SK-N-SH (cell line): ENCODE measurements around the gene USP28. TPM values are rescaled to one million over a fixed set of nuclear protein-coding genes. Genes with fewer than 3 reads are reported as not detected.

Experiments
- CTCF ChIA-PET: fragments of 300-600, 350-600 bp; formaldehyde crosslinking; extraction: SDS; loops from one replicate; lab custom pipeline; 2021; lab: Yijun Ruan, JAX
- POLR2A ChIA-PET: fragments of 350-600 bp; sonication (Branson Sonifier 250); formaldehyde crosslinking; extraction: SDS; loops from one replicate; lab custom pipeline; 2020; ENCODE audit warnings: antibody characterized with exemption, inconsistent platforms; lab: Yijun Ruan, JAX
- DNase-seq: peaks from one replicate; pipeline ENCODE4 v3.0.0; 2012
- H2AFZ ChIP-seq: fragments of 200-600 bp; sonication (generic); 2 replicates; pipeline ENCODE4 v1.8.1; 2016; ENCODE audit warnings: antibody characterized with exemption, mild to moderate bottlenecking, low read depth
- H3F3A ChIP-seq: fragments of 200-600 bp; sonication (generic); replicated peaks from 2 replicates; pipeline ENCODE3; 2016; ENCODE audit warnings: antibody characterized with exemption, mild to moderate bottlenecking; ENCODE audit not compliant: insufficient read depth
- H3K27ac ChIP-seq, 2 experiments: fragments of 200-500 bp in 1 of 2; fragments of 200-600 bp in 1 of 2; sonication (Bioruptor generic) in 1 of 2; sonication (generic), shearing (Covaris generic) in 1 of 2; 2 replicates each; pipeline versions ENCODE4 v1.5.1 to v1.6.1; 2014 to 2016; ENCODE audit warnings: low read depth in 2 of 2, inconsistent platforms in 1 of 2, low read length in 1 of 2, mild to moderate bottlenecking in 1 of 2, mixed read lengths in 1 of 2
- H3K27me3 ChIP-seq: fragments of 200-600 bp; sonication (generic), shearing (Covaris generic); 2 replicates; pipeline ENCODE4 v1.6.1; 2016; ENCODE audit warnings: mixed run types; ENCODE audit not compliant: insufficient read depth
- H3K36me3 ChIP-seq, 2 experiments: fragments of 200-500 bp in 1 of 2; fragments of 200-600 bp in 1 of 2; sonication (Bioruptor generic) in 1 of 2; sonication (generic) in 1 of 2; replicated peaks in 1 of 2; 2 replicates each; pipeline versions ENCODE3 to v1.5.1; 2014 to 2016; ENCODE audit warnings: low read length in 1 of 2, mild to moderate bottlenecking in 1 of 2; ENCODE audit not compliant: insufficient read depth in 2 of 2, control insufficient read depth in 1 of 2
- H3K4me1 ChIP-seq, 2 experiments: fragments of 200-500 bp in 1 of 2; fragments of 200-600 bp in 1 of 2; sonication (Bioruptor generic) in 1 of 2; sonication (generic), shearing (Covaris generic) in 1 of 2; 2 replicates each; pipeline versions ENCODE4 v1.5.1 to v1.6.1; 2014 to 2016; ENCODE audit warnings: low read depth in 1 of 2, low read length in 1 of 2, mixed run types in 1 of 2; ENCODE audit not compliant: insufficient read depth in 2 of 2, control insufficient read depth in 1 of 2
- H3K4me2 ChIP-seq: fragments of 200-600 bp; sonication (generic), shearing (Covaris generic); 2 replicates; pipeline ENCODE4 v1.6.1; 2017; ENCODE audit warnings: mixed run types
- H3K4me3 ChIP-seq, 2 experiments: fragments of 200-500 bp in 1 of 2; fragments of 200-600 bp in 1 of 2; sonication (Bioruptor generic) in 1 of 2; sonication (generic), shearing (Covaris generic) in 1 of 2; 2 replicates each; pipeline versions ENCODE4 v1.5.1 to v1.8.1; 2014 to 2016; ENCODE audit warnings: low read depth in 2 of 2, inconsistent platforms in 1 of 2, low read length in 1 of 2, mild to moderate bottlenecking in 1 of 2, mixed read lengths in 1 of 2, moderate library complexity in 1 of 2
- H3K79me2 ChIP-seq: fragments of 200-600 bp; sonication (generic); 2 replicates; pipeline ENCODE4 v1.8.1; 2017; ENCODE audit warnings: mild to moderate bottlenecking; ENCODE audit not compliant: insufficient read depth
- H3K9ac ChIP-seq: fragments of 200-600 bp; sonication (generic); 2 replicates; pipeline ENCODE4 v1.6.1; 2017; ENCODE audit warnings: mixed run types
- H3K9me2 ChIP-seq: fragments of 200-600 bp; sonication (generic); 2 replicates; pipeline ENCODE4 v1.6.1; 2017; ENCODE audit warnings: mixed run types
- H3K9me3 ChIP-seq: fragments of 200-600 bp; sonication (generic); 2 replicates; pipeline ENCODE4 v1.6.1; 2017; ENCODE audit warnings: mixed run types, mild to moderate bottlenecking, moderate library complexity
- H4K20me1 ChIP-seq: fragments of 200-600 bp; sonication (generic); 2 replicates; pipeline ENCODE4 v1.6.1; 2017; ENCODE audit warnings: mild to moderate bottlenecking, mixed run types; ENCODE audit not compliant: insufficient read depth
- CHD2 ChIP-seq: fragments of 150-350 bp; IDR thresholded peaks from 2 replicates; pipeline ENCODE4 v1.6.1; 2018; ENCODE audit warnings: low read length; ENCODE audit not compliant: partially characterized antibody
- CTCF ChIP-seq: fragments of 200-600 bp; sonication (generic); IDR thresholded peaks from 2 replicates; pipeline ENCODE4 v1.6.1; 2017; ENCODE audit warnings: antibody characterized with exemption, mild to moderate bottlenecking, moderate library complexity
- EP300 ChIP-seq, 2 experiments: IDR thresholded peaks; 2 replicates each; pipeline versions ENCODE4 v1.4.0 to v1.6.1; 2012; ENCODE audit warnings: borderline replicate concordance in 1 of 2, low read depth in 1 of 2, low read length in 1 of 2
- EZH2phosphoT487 ChIP-seq: fragments of 200-600 bp; sonication (generic); IDR thresholded peaks from 2 replicates; pipeline ENCODE4 v1.6.1; 2017; ENCODE audit warnings: low read depth, mixed run types, mild to moderate bottlenecking, antibody characterized with exemption, moderate library complexity, borderline replicate concordance
- FOSL2 ChIP-seq: IDR thresholded peaks from 2 replicates; pipeline ENCODE4 v1.4.0; 2012; ENCODE audit warnings: low read depth, mild to moderate bottlenecking, moderate library complexity, borderline replicate concordance
- FOXJ3 ChIP-seq: sonication (generic); formaldehyde crosslinking; IDR thresholded peaks from 2 replicates; pipeline ENCODE4 v1.5.1; 2020; ENCODE audit warnings: mild to moderate bottlenecking, missing genetic modification reagents
- GABPA ChIP-seq: IDR thresholded peaks from 2 replicates; pipeline ENCODE4 v1.4.0; 2012; ENCODE audit warnings: low read depth, mild to moderate bottlenecking
- GATA2 ChIP-seq: sonication (generic); formaldehyde crosslinking; IDR thresholded peaks from 2 replicates; pipeline ENCODE4 v1.5.0; 2020; ENCODE audit warnings: mild to moderate bottlenecking, missing genetic modification reagents
- JUND ChIP-seq: IDR thresholded peaks from 2 replicates; pipeline ENCODE4 v1.4.0; 2012
- MAX ChIP-seq: IDR thresholded peaks from 2 replicates; pipeline ENCODE4 v1.4.0; 2012; ENCODE audit warnings: low read depth
- MXI1 ChIP-seq: IDR thresholded peaks from 2 replicates; pipeline ENCODE4 v1.6.1; 2012; ENCODE audit warnings: mild to moderate bottlenecking, low read depth, low read length, improper control_type of control experiment
- RAD21 ChIP-seq: IDR thresholded peaks from 2 replicates; pipeline ENCODE4 v1.6.1; 2012; ENCODE audit warnings: mild to moderate bottlenecking, low read length
- RFX5 ChIP-seq: IDR thresholded peaks from 2 replicates; pipeline ENCODE4 v1.6.1; 2012; ENCODE audit warnings: mild to moderate bottlenecking, improper control_type of control experiment, low read length
- RXRA ChIP-seq: IDR thresholded peaks from 2 replicates; pipeline ENCODE4 v1.4.0; 2012; ENCODE audit warnings: low read depth, mild to moderate bottlenecking, borderline replicate concordance
- SIN3A ChIP-seq: IDR thresholded peaks from 2 replicates; pipeline ENCODE4 v1.6.1; 2012; ENCODE audit warnings: low read depth, mild to moderate bottlenecking, low read length, moderate library complexity, borderline replicate concordance
- TCF12 ChIP-seq: IDR thresholded peaks from 2 replicates; pipeline ENCODE4 v1.4.0; 2012
- TEAD4 ChIP-seq: IDR thresholded peaks from 2 replicates; pipeline ENCODE4 v1.4.0; 2012; ENCODE audit warnings: mild to moderate bottlenecking, borderline replicate concordance; ENCODE audit not compliant: insufficient read depth
- YY1 ChIP-seq: IDR thresholded peaks from 2 replicates; pipeline ENCODE4 v1.4.0; 2012; ENCODE audit warnings: low read depth, mild to moderate bottlenecking
- WGBS: methylation state at CpG from one replicate; pipeline ENCODE4 v1.1.6; 2017; ENCODE audit warnings: low lambda C conversion rate; 5-methylcytosine and 5-hydroxymethylcytosine counted together
- polyA plus RNA-seq, 3 experiments: library from polyadenylated mRNA; depleted of rRNA; stranded (reverse); fragments of >200 nt; gene quantifications; 2 replicates each; pipeline ENCODE4 v1.2.3, GENCODE V29; 2012
- TF ChIP-seq, protein P1 (sequence below): fragments of 150-350 bp; IDR thresholded peaks from 2 replicates; pipeline ENCODE4 v1.6.1; 2017; ENCODE audit warnings: antibody characterized with exemption, low read length, low read depth, borderline replicate concordance
- TF ChIP-seq, protein P2 (sequence below): IDR thresholded peaks from 2 replicates; pipeline ENCODE4 v1.4.0; 2012; ENCODE audit warnings: low read depth, borderline replicate concordance

The USP28 gene
- polyA plus RNA-seq, 1 of the 3 experiments (the other 2 are of a cell fraction) = 20.0 TPM

DNA sequence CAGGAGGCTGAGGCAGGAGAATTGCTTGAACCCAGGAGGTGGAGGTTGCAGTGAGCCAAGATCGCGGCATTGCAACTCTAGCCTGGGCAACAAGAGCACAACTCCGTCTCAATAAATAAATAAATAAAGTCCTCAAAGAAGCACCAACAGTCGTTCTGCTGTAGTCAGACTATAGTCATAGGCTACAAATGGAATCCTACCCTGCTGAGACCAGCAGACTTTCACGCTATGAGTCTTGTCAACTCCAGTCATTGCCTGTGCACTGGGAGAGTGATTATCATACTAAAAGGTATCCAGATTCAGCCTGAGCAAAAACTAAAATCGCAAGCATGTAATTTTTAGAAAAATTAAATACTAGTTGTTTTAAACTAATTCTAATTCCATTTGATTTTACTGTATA is 19.6 kb downstream of the USP28 start (continued):
- TF ChIP-seq, protein P1, sequence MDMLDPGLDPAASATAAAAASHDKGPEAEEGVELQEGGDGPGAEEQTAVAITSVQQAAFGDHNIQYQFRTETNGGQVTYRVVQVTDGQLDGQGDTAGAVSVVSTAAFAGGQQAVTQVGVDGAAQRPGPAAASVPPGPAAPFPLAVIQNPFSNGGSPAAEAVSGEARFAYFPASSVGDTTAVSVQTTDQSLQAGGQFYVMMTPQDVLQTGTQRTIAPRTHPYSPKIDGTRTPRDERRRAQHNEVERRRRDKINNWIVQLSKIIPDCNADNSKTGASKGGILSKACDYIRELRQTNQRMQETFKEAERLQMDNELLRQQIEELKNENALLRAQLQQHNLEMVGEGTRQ = no peak
- TF ChIP-seq GABPA (no peak), FOXJ3 (CRISPR knock-in tag) (no peak)

GRCh38 chr11:113850188-113850587 is 25.2 kb downstream of the USP28 start:
- Histone ChIP-seq H3K36me3 (peaks cover 18 to 23% of the 10 kb centered on the region in 2 experiments), H3K79me2 (0 out of 2 replicates have a peak, but pooled peaks cover under 1% of the 10 kb centered on the region), H3K4me1 (no peaks in the 10 kb centered on the region), H3K27ac (no peak overlapping the region), H3K9ac (no peak overlapping the region), H3K27me3 (no peaks in the 10 kb centered on the region), H3K4me3 (no peak overlapping the region)
- no peak for DNase-seq
- CTCF ChIA-PET = interaction anchor here (0.6 to 1.2 kb wide), 2 partner anchors 10 to 77 kb away, joined by 4 read pairs; partner anchors contain the start of gene ZW10
- 94% methylated on average over 5 of the region's 5 CpGs for WGBS
- no peak for TF ChIP-seq RFX5
- TF ChIP-seq CTCF = no peak
- TF ChIP-seq RAD21 = no peak
- no peak for TF ChIP-seq FOXJ3 (CRISPR knock-in tag)
- no peak for TF ChIP-seq MXI1
- TF ChIP-seq RXRA = no peak
- TF ChIP-seq, all 33 proteins: peak for 0
- POLR2A ChIA-PET = no interaction called here
- H3K9me3 ChIP-seq = no peaks in the 10 kb centered on the region
- no peak overlapping the region for H2AFZ ChIP-seq
- H3K4me2 ChIP-seq = no peak overlapping the region
- H3F3A ChIP-seq = no peaks in the 10 kb centered on the region
- no peaks in the 10 kb centered on the region for H4K20me1 ChIP-seq
- no peaks in the 10 kb centered on the region for H3K9me2 ChIP-seq

DNA sequence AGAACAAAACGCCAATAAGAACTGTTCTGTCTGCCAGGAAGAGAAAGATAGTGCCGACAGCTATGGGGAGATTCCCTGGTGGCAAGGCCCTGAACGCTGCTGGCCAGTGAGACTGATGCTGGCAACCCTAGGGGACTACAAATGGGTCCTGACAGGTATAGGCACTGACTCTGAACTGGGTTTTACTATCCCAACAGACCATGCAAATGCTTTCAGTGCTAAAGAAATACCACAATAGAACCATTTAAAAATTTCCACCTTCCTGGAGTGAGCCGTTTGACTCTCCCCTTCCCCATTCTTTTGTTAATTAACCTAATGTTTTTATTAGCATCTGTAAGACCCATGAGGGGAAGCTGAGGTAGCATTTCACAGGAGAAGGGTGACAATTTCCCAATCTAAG is 25.7 kb downstream of the USP28 start:
- Histone ChIP-seq H3K9ac (no peak overlapping the region), H3K4me2 (no peak overlapping the region), H3K27ac (no peak overlapping the region), H3K4me1 (no peaks in the 10 kb centered on the region), H3K9me2 (no peaks in the 10 kb centered on the region), H3K9me3 (no peaks in the 10 kb centered on the region), H4K20me1 (no peaks in the 10 kb centered on the region), H3K4me3 (no peak overlapping the region), H3K36me3 (peaks cover 18 to 23% of the 10 kb centered on the region in 2 experiments), H3F3A (no peaks in the 10 kb centered on the region), H2AFZ (no peak overlapping the region), H3K79me2 (no peaks in the 10 kb centered on the region), H3K27me3 (no peaks in the 10 kb centered on the region)
- WGBS = 97% methylated on average over 4 of the region's 4 CpGs
- DNase-seq = no peak
- ChIA-PET POLR2A (no interaction called here), CTCF (interaction anchor here (0.6 to 1.2 kb wide), 2 partner anchors 10 to 76 kb away, joined by 4 read pairs; partner anchors contain the start of gene ZW10)
- TF ChIP-seq SIN3A (no peak), EP300 (IDR thresholded peaks at IDR 0.05; ENCODE audit: borderline replicate concordance in 1 of 2, low read depth in 1 of 2, low read length in 1 of 2) (no peak), JUND (no peak), GABPA (no peak), RXRA (no peak), CHD2 (no peak), TEAD4 (no peak), GATA2 (CRISPR knock-in tag) (no peak), CTCF (no peak), MAX (no peak), RFX5 (no peak), EZH2phosphoT487 (no peak), YY1 (no peak), RAD21 (no peak), TCF12 (no peak), FOSL2 (no peak)
- TF ChIP-seq, protein P2, sequence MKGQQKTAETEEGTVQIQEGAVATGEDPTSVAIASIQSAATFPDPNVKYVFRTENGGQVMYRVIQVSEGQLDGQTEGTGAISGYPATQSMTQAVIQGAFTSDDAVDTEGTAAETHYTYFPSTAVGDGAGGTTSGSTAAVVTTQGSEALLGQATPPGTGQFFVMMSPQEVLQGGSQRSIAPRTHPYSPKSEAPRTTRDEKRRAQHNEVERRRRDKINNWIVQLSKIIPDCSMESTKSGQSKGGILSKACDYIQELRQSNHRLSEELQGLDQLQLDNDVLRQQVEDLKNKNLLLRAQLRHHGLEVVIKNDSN = no peak
